D721Med (cell line): ENCODE results near the gene CD8B2.
"Not testable (repeated sequence)": the region's sequence is repeated elsewhere in the genome, so short reads cannot be mapped to it uniquely, and the experiment has no call there.

Experiments
- DNase-seq: peaks from one replicate; pipeline ENCODE4 v3.0.0; 2011; ENCODE audit warnings: low spot score; ENCODE audit not compliant: insufficient read length
- FAIRE-seq: peaks from 2 replicates; lab custom pipeline; 2011; peaks lifted over from hg19 to GRCh38; lab: Jason Lieb, UNC
- CTCF ChIP-seq: IDR thresholded peaks from 2 replicates; pipeline ENCODE4 v1.5.1; 2012; ENCODE audit warnings: mild to moderate bottlenecking, control low read depth; ENCODE audit not compliant: insufficient read depth; ENCODE audit errors: missing control alignments

The CD8B2 gene

GRCh38 chr2:106486551-106487385 is at the start of gene CD8B2:
CD8B2 (plus strand) TSS chr2:106487364; CDS start chr2:106487427, 63 bp downstream.
- FAIRE-seq, DNase-seq: not testable (repeated sequence)

- DNase-seq, FAIRE-seq: not testable (repeated sequence)
Measured at GRCh38 chr2:106461882-106462281, 25.3 kb upstream of the CD8B2 start.

- not testable (repeated sequence) for DNase-seq, FAIRE-seq
Measured at GRCh38 chr2:106467516-106467915, 19.6 kb upstream of the CD8B2 start.

GRCh38 chr2:106468107-106468506 is 19.1 kb upstream of the CD8B2 start, which contains the start of gene RGPD3:
RGPD3 (minus strand) TSS chr2:106468413; CDS start chr2:106468288, 125 bp downstream.
- not testable (repeated sequence) for DNase-seq, FAIRE-seq

GRCh38 chr2:106470658-106471057 is 16.5 kb upstream of the CD8B2 start:
- peak; percentile 32 for TF ChIP-seq CTCF
- DNase-seq, FAIRE-seq: not testable (repeated sequence)

- FAIRE-seq, DNase-seq: not testable (repeated sequence)
Measured at GRCh38 chr2:106477647-106478046, 9.5 kb upstream of the CD8B2 start.

GRCh38 chr2:106479563-106479962 is 7.6 kb upstream of the CD8B2 start:
- FAIRE-seq, DNase-seq: not testable (repeated sequence)

- not testable (repeated sequence) for DNase-seq, FAIRE-seq
Measured at GRCh38 chr2:106487386-106488191, 425 bp downstream of the CD8B2 start.

GRCh38 chr2:106489701-106490100 is 2.5 kb downstream of the CD8B2 start:
- not testable (repeated sequence) for DNase-seq, FAIRE-seq

GRCh38 chr2:106492399-106492798 is 5.2 kb downstream of the CD8B2 start:
- not testable (repeated sequence) for DNase-seq, FAIRE-seq

- not testable (repeated sequence) for DNase-seq, FAIRE-seq
Measured at GRCh38 chr2:106492913-106493312, 5.7 kb downstream of the CD8B2 start.

GRCh38 chr2:106498549-106498948 is 11.4 kb downstream of the CD8B2 start:
- not testable (repeated sequence) for FAIRE-seq

GRCh38 chr2:106500350-106500749 is 13.2 kb downstream of the CD8B2 start:
- FAIRE-seq, DNase-seq: not testable (repeated sequence)

More at GRCh38 chr2:106498549-106498948, 11.4 kb downstream of the CD8B2 start:
- DNase-seq, result not testable (repeated sequence)

GRCh38 chr2:106502351-106502750 is 15.2 kb downstream of the CD8B2 start:
- DNase-seq, FAIRE-seq: not testable (repeated sequence)

GRCh38 chr2:106504192-106504591 is 17.0 kb downstream of the CD8B2 start:
- not testable (repeated sequence) for FAIRE-seq, DNase-seq

GRCh38 chr2:106504787-106505186 is 17.6 kb downstream of the CD8B2 start:
- FAIRE-seq, DNase-seq: not testable (repeated sequence)

GRCh38 chr2:106506002-106506687 is 19.0 kb downstream of the CD8B2 start:
- FAIRE-seq, result not testable (repeated sequence)

More at GRCh38 chr2:106506002-106506687, 19.0 kb downstream of the CD8B2 start:
- not testable (repeated sequence) for DNase-seq
